HCT116 (cell line): Measurements from ENCODE around the gene LCNL1. TPM values are rescaled to one million over a fixed set of nuclear protein-coding genes. Genes with fewer than 3 reads are reported as not detected.

Source experiments
- ATAC-seq: fragments of 200-7000 bp; cut with Tn5 transposase; 2 replicates; pipeline ENCODE4 v1.9.1; 2020; ENCODE audit warnings: mild to moderate bottlenecking, moderate library complexity
- BruUV-seq: library from RNA; stranded (reverse); fragments of 400-500 nt; replicated peaks from 2 replicates; lab custom pipeline; 2021; lab: Mats Ljungman, UMichigan
- CTCF ChIA-PET: fragments of 300-600 bp; sonication (Branson Sonifier 250); formaldehyde crosslinking; loops from one replicate; lab custom pipeline; 2021; ENCODE audit warnings: antibody characterized with exemption; lab: Charles Lee
- POLR2A ChIA-PET: fragments of 300-600, 350-600 bp; sonication (Branson Sonifier 250); formaldehyde crosslinking; loops from one replicate; lab custom pipeline; 2021; ENCODE audit warnings: antibody characterized with exemption; lab: Charles Lee
- RAD21 ChIA-PET, 2 experiments: fragments of 300-600 bp; sonication (Branson Sonifier 250); formaldehyde crosslinking; loops; one replicate each; lab custom pipeline; 2023; ENCODE audit warnings: low total read pairs in 2 of 2; ENCODE audit not compliant: uncharacterized antibody in 2 of 2, unreplicated experiment in 2 of 2, low non-redundant PET in 1 of 2; lab: Charles Lee
- DNase-seq: peaks from one replicate; pipeline ENCODE4 v3.0.0-alpha.2; 2010; ENCODE audit warnings: low read depth, low spot score
- H2AFZ ChIP-seq: fragments of 200-600 bp; shearing (Covaris generic), sonication (generic); 2 replicates; pipeline ENCODE4 v1.6.1; 2017; ENCODE audit warnings: low read depth, mixed run types, mixed read lengths, antibody characterized with exemption, low read length; ENCODE audit not compliant: poor library complexity, severe bottlenecking
- H3K27ac ChIP-seq: 2 replicates; pipeline ENCODE4 v1.5.1; 2012; ENCODE audit warnings: low read depth, low read length
- H3K27me3 ChIP-seq: fragments of 200-600 bp; sonication (generic); 2 replicates; pipeline ENCODE4 v1.6.1; 2016; ENCODE audit warnings: mixed run types, low read length, mixed read lengths; ENCODE audit not compliant: insufficient read depth
- H3K36me3 ChIP-seq, 2 experiments: fragments of 200-500 bp in 1 of 2; fragments of 200-600 bp in 1 of 2; sonication (Bioruptor generic) in 1 of 2; sonication (generic) in 1 of 2; 2 replicates each; pipeline versions ENCODE4 v1.5.1 to v1.6.1; 2014 to 2016; ENCODE audit warnings: low read length in 2 of 2, inconsistent platforms in 1 of 2, mixed read lengths in 1 of 2, mixed run types in 1 of 2; ENCODE audit not compliant: insufficient read depth in 2 of 2, control insufficient read depth in 1 of 2
- H3K4me1 ChIP-seq, 2 experiments: fragments of 200-600 bp in 1 of 2; sonication (generic) in 1 of 2; 2 replicates each; pipeline versions ENCODE4 v1.5.1 to v1.6.1; 2012 to 2017; ENCODE audit warnings: low read length in 2 of 2, inconsistent platforms in 1 of 2, mild to moderate bottlenecking in 1 of 2, mixed read lengths in 1 of 2, mixed run types in 1 of 2, moderate library complexity in 1 of 2; ENCODE audit not compliant: insufficient read depth in 2 of 2, control insufficient read depth in 1 of 2
- H3K4me2 ChIP-seq: fragments of 200-600 bp; sonication (generic); 2 replicates; pipeline ENCODE4 v1.6.1; 2017; ENCODE audit warnings: mixed run types, low read length, mixed read lengths
- H3K4me3 ChIP-seq, 2 experiments: fragments of 200-600 bp in 1 of 2; sonication (generic) in 1 of 2; replicated peaks in 1 of 2; 2 replicates each; pipeline ENCODE4 v1.5.1; 2011 to 2016; ENCODE audit warnings: low read length in 2 of 2, control low read depth in 1 of 2, low read depth in 1 of 2, mild to moderate bottlenecking in 1 of 2, mixed read lengths in 1 of 2, mixed run types in 1 of 2
- H3K79me2 ChIP-seq: fragments of 200-600 bp; sonication (generic); 2 replicates; pipeline ENCODE4 v1.6.1; 2017; ENCODE audit warnings: mild to moderate bottlenecking, mixed run types, low read length, moderate library complexity, mixed read lengths; ENCODE audit not compliant: insufficient read depth
- H3K9ac ChIP-seq: fragments of 200-600 bp; sonication (generic); 2 replicates; pipeline ENCODE4 v1.6.1; 2016; ENCODE audit warnings: low read length, mixed read lengths
- H3K9me2 ChIP-seq: fragments of 200-600 bp; sonication (generic), shearing (Covaris generic); 2 replicates; pipeline ENCODE4 v1.6.1; 2017; ENCODE audit warnings: mixed run types, mild to moderate bottlenecking, moderate library complexity; ENCODE audit not compliant: insufficient read depth
- H3K9me3 ChIP-seq, 2 experiments: fragments of 200-500 bp in 1 of 2; fragments of 200-600 bp in 1 of 2; sonication (Bioruptor generic) in 1 of 2; sonication (generic) in 1 of 2; 2 replicates each; pipeline ENCODE4 v1.6.1; 2014 to 2017; ENCODE audit warnings: low read length in 2 of 2, mixed read lengths in 2 of 2, inconsistent platforms in 1 of 2, low read depth in 1 of 2, mild to moderate bottlenecking in 1 of 2, mixed run types in 1 of 2, moderate library complexity in 1 of 2; ENCODE audit not compliant: control insufficient read depth in 1 of 2, insufficient read depth in 1 of 2
- H4K20me1 ChIP-seq: fragments of 200-600 bp; sonication (generic), shearing (Covaris generic); 2 replicates; pipeline ENCODE4 v1.6.1; 2017; ENCODE audit warnings: mixed run types, mild to moderate bottlenecking, moderate library complexity; ENCODE audit not compliant: insufficient read depth
- CBX3 ChIP-seq: IDR thresholded peaks from 2 replicates; pipeline ENCODE4 v1.6.1; 2012; ENCODE audit warnings: low read depth
- CEBPB ChIP-seq: IDR thresholded peaks from 2 replicates; pipeline ENCODE4 v1.6.1; 2012; ENCODE audit warnings: low read depth
- EGR1 ChIP-seq: IDR thresholded peaks from 2 replicates; pipeline ENCODE4 v1.6.1; 2012; ENCODE audit warnings: low read depth
- ELF1 ChIP-seq: IDR thresholded peaks from 2 replicates; pipeline ENCODE4 v1.6.1; 2012; ENCODE audit warnings: low read depth, borderline replicate concordance
- EZH2phosphoT487 ChIP-seq: fragments of 200-600 bp; IDR thresholded peaks from 2 replicates; pipeline ENCODE4 v1.6.1; 2018; ENCODE audit warnings: antibody characterized with exemption, borderline replicate concordance
- POLR2A ChIP-seq: IDR thresholded peaks from 2 replicates; pipeline ENCODE4 v1.7.0; 2011; ENCODE audit warnings: borderline replicate concordance; ENCODE audit not compliant: insufficient read depth, insufficient read length; ENCODE audit errors: extremely low read depth
- RAD21 ChIP-seq: IDR thresholded peaks from 2 replicates; pipeline ENCODE4 v1.6.1; 2012; ENCODE audit warnings: low read depth, mild to moderate bottlenecking
- SP1 ChIP-seq: IDR thresholded peaks from 2 replicates; pipeline ENCODE4 v1.6.1; 2012; ENCODE audit warnings: low read depth
- SRF ChIP-seq: IDR thresholded peaks from 2 replicates; pipeline ENCODE4 v1.6.1; 2012; ENCODE audit warnings: low read depth
- YY1 ChIP-seq: IDR thresholded peaks from 2 replicates; pipeline ENCODE4 v1.6.1; 2011; ENCODE audit warnings: low read length, low read depth, moderate library complexity, mild to moderate bottlenecking; ENCODE audit not compliant: insufficient replicate concordance; ENCODE audit errors: extremely low read depth
- ZFX ChIP-seq: fragments of 450-650 bp; IDR thresholded peaks from 2 replicates; pipeline ENCODE4 v1.6.1; 2017
- intact Hi-C: fragments of 100-400 bp; cut with micrococcal nuclease; formaldehyde crosslinking; loops from 2 replicates; pipeline ENCODE4 v1.10.0; 2022
- total RNA-seq: library from RNA; stranded (reverse); gene quantifications from one replicate; pipeline ENCODE4 v1.2.1, GENCODE V29; 2021; ENCODE audit not compliant: unreplicated experiment
- TF ChIP-seq, protein P1 (sequence below): IDR thresholded peaks from 2 replicates; pipeline ENCODE4 v1.6.1; 2012
- TF ChIP-seq, protein P2 (sequence below): IDR thresholded peaks from 2 replicates; pipeline ENCODE4 v1.6.1; 2011; ENCODE audit warnings: mild to moderate bottlenecking, low read length, moderate library complexity; ENCODE audit not compliant: insufficient replicate concordance; ENCODE audit errors: extremely low read depth
- TF ChIP-seq, protein P3 (sequence below), 3 experiments: fragments of 200-600 bp in 1 of 3; sonication (generic) in 1 of 3; IDR thresholded peaks in 2 of 3; conservative IDR thresholded peaks in 1 of 3; 2 replicates each; pipeline ENCODE4 v1.5.1; 2012 to 2017; ENCODE audit warnings: low read depth in 2 of 3, low read length in 2 of 3, antibody characterized with exemption in 1 of 3, borderline replicate concordance in 1 of 3, control low read depth in 1 of 3, mild to moderate bottlenecking in 1 of 3, mixed read lengths in 1 of 3, mixed run types in 1 of 3, moderate library complexity in 1 of 3; ENCODE audit not compliant: insufficient read depth in 1 of 3
- TF ChIP-seq, protein P4 (sequence below): IDR thresholded peaks from 2 replicates; pipeline ENCODE4 v1.6.1; 2012

Gene LCNL1
- total RNA-seq, 1 experiment from 2014 or later = 0.44 TPM

DNA sequence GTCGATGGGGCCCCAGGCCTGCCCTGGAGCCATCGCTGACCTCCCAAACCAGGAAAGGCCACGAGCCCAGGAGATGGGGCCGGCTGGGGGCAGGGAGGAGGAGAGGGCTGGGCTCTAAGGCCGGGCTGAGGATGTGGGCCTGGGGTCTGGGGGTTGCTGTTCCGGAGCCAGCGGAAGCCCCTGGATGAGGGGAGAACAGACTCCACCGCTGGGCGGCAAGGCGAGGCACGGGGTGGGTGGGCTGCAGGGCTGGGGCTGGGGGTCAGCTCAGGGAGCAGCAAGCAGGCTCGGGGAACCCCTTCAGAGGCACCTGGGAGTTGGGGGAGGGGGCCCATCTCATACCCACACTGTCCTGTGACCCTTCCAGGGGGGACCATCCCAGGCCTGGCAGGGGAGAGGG, 19.0 kb upstream of the LCNL1 start:
- intact Hi-C loops = no loop called here
- Histone ChIP-seq H3K27ac (peak overlapping the region; percentile 63; the same call in 1 of the 2 replicates), H3K27me3 (no peaks in the 10 kb centered on the region), H3K9me3 (no peaks in the 10 kb centered on the region), H3K9me2 (no peaks in the 10 kb centered on the region), H3K9ac (peak overlapping the region; percentile 49), H3K4me3 (peak overlapping the region in 1 of 2 experiments; percentile 45; a peak in 1 of 4 replicates), H2AFZ (no peak overlapping the region), H3K79me2 (no peaks in the 10 kb centered on the region), H3K4me1 (peaks cover 11 to 28% of the 10 kb centered on the region in 2 experiments), H4K20me1 (no peaks in the 10 kb centered on the region), H3K36me3 (no peaks in the 10 kb centered on the region), H3K4me2 (peak overlapping the region; percentile 88)
- no TSS peak for BruUV-seq
- CTCF ChIA-PET = interaction anchor here (1.4 to 1.6 kb wide), 3 partner anchors 14 to 16 kb away, joined by 3 to 5 read pairs (median 3); no protein-coding TSS in a partner anchor
- DNase-seq (no peak), ATAC-seq (no peak; the same call in 1 of the 2 replicates)
- TF ChIP-seq ELF1 (no peak), CBX3 (no peak)
- TF ChIP-seq, protein P1, sequence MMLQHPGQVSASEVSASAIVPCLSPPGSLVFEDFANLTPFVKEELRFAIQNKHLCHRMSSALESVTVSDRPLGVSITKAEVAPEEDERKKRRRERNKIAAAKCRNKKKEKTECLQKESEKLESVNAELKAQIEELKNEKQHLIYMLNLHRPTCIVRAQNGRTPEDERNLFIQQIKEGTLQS = no peak
- RAD21 ChIA-PET = no interaction called here
- POLR2A ChIA-PET = interaction anchor here (1.4 kb wide), 1 partner anchor 10 kb away, joined by 3 read pairs; no protein-coding TSS in a partner anchor

DNA sequence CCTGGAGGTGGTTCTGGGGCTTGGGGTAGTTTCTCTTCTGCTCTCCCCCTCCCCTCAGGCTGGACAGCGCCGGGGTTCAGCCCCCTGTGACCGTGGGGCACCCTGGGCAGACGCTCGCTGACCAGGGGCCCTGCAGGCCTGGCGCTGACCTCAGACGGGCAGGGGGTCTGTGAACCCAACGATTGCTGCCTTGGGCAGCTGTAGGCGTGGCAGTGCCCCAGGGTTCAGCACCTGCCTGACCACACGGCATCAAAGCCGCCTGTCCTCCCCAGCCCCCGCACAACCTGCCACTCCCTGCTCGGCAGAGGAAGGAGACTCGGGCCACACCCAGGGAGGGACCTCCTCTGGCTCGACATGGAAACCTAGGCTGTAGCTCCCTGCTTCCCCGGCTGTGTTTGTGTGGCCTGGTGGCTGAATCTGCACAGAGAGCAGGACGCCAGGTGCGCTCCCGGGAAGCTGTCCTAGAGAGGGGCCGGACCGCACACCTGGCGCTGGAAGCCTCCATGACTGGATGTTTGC, 18.6 kb upstream of the LCNL1 start:
- H3K9me2 ChIP-seq = no peaks in the 10 kb centered on the region
- peak overlapping the region; percentile 22 to 45 for H3K4me3 ChIP-seq
- ChIA-PET POLR2A (interaction anchor here (1.4 kb wide), 1 partner anchor 10 kb away, joined by 3 read pairs; no protein-coding TSS in a partner anchor), RAD21 (no interaction called here), CTCF (interaction anchor here (1.0 to 1.4 kb wide), 3 partner anchors 14 to 65 kb away, joined by 3 to 5 read pairs (median 3); no protein-coding TSS in a partner anchor)
- H3K27ac ChIP-seq = peak overlapping the region; percentile 63; the same call in 1 of the 2 replicates
- H3K9me3 ChIP-seq = no peaks in the 10 kb centered on the region
- peak overlapping the region; percentile 88 for H3K4me2 ChIP-seq
- H3K27me3 ChIP-seq = no peaks in the 10 kb centered on the region
- no peaks in the 10 kb centered on the region for H3K36me3 ChIP-seq
- peak; percentile 83 for ATAC-seq
- H2AFZ ChIP-seq = no peak overlapping the region
- no peaks in the 10 kb centered on the region for H4K20me1 ChIP-seq
- no peak for DNase-seq
- H3K4me1 ChIP-seq = peaks cover 11 to 28% of the 10 kb centered on the region in 2 experiments
- peak overlapping the region; percentile 49 for H3K9ac ChIP-seq
- no TSS peak for BruUV-seq
- intact Hi-C loops = no loop called here
- H3K79me2 ChIP-seq = no peaks in the 10 kb centered on the region
- no peak for TF ChIP-seq ZFX
- TF ChIP-seq, protein P2, sequence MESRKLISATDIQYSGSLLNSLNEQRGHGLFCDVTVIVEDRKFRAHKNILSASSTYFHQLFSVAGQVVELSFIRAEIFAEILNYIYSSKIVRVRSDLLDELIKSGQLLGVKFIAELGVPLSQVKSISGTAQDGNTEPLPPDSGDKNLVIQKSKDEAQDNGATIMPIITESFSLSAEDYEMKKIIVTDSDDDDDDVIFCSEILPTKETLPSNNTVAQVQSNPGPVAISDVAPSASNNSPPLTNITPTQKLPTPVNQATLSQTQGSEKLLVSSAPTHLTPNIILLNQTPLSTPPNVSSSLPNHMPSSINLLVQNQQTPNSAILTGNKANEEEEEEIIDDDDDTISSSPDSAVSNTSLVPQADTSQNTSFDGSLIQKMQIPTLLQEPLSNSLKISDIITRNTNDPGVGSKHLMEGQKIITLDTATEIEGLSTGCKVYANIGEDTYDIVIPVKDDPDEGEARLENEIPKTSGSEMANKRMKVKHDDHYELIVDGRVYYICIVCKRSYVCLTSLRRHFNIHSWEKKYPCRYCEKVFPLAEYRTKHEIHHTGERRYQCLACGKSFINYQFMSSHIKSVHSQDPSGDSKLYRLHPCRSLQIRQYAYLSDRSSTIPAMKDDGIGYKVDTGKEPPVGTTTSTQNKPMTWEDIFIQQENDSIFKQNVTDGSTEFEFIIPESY = no peak
- TF ChIP-seq EGR1 = peak; percentile 87; the same call in 1 of the 2 replicates
- TF ChIP-seq SRF = no peak
- TF ChIP-seq ELF1 = no peak
- TF ChIP-seq, protein P1 = no peak
- no peak for TF ChIP-seq CEBPB
- TF ChIP-seq YY1 = no peak
- TF ChIP-seq EZH2phosphoT487 = no peak
- TF ChIP-seq, protein P3, sequence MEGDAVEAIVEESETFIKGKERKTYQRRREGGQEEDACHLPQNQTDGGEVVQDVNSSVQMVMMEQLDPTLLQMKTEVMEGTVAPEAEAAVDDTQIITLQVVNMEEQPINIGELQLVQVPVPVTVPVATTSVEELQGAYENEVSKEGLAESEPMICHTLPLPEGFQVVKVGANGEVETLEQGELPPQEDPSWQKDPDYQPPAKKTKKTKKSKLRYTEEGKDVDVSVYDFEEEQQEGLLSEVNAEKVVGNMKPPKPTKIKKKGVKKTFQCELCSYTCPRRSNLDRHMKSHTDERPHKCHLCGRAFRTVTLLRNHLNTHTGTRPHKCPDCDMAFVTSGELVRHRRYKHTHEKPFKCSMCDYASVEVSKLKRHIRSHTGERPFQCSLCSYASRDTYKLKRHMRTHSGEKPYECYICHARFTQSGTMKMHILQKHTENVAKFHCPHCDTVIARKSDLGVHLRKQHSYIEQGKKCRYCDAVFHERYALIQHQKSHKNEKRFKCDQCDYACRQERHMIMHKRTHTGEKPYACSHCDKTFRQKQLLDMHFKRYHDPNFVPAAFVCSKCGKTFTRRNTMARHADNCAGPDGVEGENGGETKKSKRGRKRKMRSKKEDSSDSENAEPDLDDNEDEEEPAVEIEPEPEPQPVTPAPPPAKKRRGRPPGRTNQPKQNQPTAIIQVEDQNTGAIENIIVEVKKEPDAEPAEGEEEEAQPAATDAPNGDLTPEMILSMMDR (IDR thresholded peaks at IDR 0.05 in 2 of 3, conservative IDR thresholded peaks at IDR 0.05 in 1 of 3; ENCODE audit: borderline replicate concordance in 1 of 3, insufficient read depth in 1 of 3, low read depth in 2 of 3, low read length in 2 of 3) = no peak
- TF ChIP-seq RAD21 = no peak
- TF ChIP-seq, protein P4, sequence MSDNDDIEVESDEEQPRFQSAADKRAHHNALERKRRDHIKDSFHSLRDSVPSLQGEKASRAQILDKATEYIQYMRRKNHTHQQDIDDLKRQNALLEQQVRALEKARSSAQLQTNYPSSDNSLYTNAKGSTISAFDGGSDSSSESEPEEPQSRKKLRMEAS = no peak; the same call in 1 of the 2 replicates
- no peak for TF ChIP-seq SP1
- TF ChIP-seq POLR2A = no peak
